HG03565 (cell line): ENCODE data around the gene FBLN7.

Experiments
- ATAC-seq: cut with Tn5 transposase; IDR thresholded peaks from one replicate; pipeline ENCODE4 v1.9.1; 2021; ENCODE audit warnings: mild to moderate bottlenecking, moderate library complexity; ENCODE audit not compliant: unreplicated experiment

Gene FBLN7

GRCh38 chr2:112156152-112156986 lies 18.2 kb downstream of the FBLN7 start:
- no peak for ATAC-seq

- ATAC-seq, result no peak
These were observed 19.3 kb downstream of the FBLN7 start for GRCh38 chr2:112157472-112157871.

- no peak for ATAC-seq
These were observed 21.3 kb downstream of the FBLN7 start for GRCh38 chr2:112159454-112159921.

DNA sequence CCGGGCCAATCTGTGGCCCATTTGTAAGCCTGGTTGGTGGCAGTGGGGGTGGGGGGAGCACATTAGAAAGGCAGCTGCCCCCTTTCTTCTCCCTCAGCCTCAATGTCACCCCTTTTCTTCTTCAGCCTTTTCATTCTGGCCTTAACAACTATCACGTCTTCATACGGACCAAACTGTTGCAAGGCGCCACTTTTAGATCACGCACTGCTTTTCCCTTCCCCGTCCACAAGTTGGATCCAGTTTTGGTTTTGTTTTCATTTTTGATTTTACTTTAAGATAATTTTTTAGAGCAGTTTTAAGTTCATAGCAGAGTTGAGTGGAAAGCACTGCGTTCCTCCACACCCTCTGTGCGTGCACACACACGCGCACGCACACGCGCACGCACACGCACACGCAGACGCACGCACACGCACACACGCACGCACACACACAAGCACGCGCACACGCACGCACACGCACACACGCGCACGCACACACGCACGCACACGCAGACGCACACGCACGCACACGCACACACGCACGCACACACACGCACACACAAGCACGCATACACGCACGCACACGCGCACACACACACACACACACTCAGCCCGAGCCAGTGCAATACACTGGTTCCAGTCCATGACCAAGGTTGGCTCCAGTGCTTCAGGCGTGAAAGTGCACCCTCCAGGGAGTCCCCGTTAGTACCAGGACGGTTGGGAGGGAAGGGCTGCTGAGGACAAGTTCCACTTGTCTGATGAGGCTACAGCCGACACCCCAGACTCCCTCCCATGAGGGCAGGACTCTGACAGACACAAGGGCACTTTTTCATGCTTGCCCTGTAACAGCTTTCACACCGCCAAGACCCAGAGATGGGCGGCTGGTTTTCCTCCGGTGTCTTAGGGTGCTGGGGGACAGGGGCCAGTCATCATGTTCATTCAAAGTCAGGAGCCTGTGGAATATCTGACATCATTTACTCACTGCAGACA lies 22.4 kb downstream of the FBLN7 start:
- ATAC-seq, result no peak

DNA sequence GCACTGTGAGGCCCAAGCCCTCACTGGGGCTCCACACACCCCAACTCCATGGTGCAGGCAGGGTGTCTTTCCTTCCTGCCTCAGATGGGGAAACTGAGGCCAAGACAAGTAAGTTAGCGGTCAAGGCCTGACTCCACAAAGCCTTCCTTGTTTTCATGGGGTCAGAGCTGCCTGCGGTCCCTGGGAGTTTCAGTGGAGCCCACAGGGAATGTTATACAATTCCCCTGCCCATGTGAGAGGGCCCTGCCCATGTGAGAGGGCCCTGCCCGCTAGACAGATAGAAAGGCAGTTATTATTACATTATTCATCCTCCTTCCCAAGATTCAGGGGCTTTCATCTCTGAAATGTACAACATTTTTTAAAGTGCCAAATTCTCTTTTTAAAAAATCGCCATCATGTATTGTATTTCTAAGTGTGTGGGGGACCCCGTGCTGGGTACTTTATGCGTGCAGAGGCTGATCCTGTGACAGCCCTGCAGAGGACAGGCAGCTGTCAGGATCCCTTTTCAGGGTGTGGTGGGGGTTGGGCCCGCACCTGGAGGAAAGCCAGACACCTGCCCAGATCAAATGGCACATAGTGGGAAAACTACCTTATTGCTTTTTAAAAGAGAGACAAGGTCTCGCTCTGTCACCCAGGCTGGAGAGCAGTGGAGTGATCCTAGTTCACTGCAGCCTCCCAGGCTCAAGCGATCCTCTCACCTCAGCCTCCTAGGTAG lies 23.4 kb downstream of the FBLN7 start:
- no peak for ATAC-seq

DNA sequence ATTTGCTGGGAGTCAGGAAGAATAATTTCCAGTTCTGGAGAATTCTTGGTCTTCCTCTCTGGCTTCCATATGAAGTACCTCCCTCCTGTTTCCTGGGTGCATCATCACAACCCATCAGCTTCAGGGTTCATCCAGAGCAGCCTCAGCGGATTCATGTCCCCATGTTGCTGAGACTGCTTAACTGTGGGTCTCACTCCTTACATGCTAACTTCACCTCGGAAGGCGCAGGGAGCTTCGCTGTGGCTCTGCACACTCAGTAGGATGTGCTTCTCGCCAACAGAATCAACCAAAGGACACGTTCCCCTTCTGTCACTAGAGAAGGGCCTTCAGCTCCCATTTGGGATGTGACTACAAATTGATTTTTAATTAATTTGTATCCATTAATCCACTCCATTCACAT lies 24.2 kb downstream of the FBLN7 start:
- ATAC-seq, result no peak

- no peak for ATAC-seq
These were observed 24.8 kb downstream of the FBLN7 start for GRCh38 chr2:112162956-112163355.

- ATAC-seq, result no peak
These were observed 25.4 kb downstream of the FBLN7 start for GRCh38 chr2:112163541-112163981.

DNA sequence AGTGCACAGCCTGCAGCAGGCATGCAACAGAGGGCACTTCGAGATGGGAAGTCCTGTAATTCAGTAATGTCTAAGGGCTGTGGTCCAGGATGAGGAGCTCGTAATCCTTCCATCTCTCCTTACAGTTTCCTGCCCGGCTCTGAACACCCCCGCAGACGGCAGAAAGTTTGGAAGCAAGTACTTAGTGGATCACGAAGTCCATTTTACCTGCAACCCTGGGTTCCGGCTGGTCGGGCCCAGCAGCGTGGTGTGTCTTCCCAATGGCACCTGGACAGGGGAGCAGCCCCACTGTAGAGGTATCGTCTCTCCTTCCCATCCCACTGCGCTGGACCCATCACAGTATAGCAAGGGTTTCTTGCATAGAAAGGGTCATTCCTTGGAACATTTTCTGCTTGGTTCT lies 26.7 kb downstream of the FBLN7 start:
- ATAC-seq, result no peak

GRCh38 chr2:112165296-112165695 lies 27.1 kb downstream of the FBLN7 start:
- no peak for ATAC-seq

GRCh38 chr2:112166806-112167499 lies 28.8 kb downstream of the FBLN7 start:
- ATAC-seq, result no peak

DNA sequence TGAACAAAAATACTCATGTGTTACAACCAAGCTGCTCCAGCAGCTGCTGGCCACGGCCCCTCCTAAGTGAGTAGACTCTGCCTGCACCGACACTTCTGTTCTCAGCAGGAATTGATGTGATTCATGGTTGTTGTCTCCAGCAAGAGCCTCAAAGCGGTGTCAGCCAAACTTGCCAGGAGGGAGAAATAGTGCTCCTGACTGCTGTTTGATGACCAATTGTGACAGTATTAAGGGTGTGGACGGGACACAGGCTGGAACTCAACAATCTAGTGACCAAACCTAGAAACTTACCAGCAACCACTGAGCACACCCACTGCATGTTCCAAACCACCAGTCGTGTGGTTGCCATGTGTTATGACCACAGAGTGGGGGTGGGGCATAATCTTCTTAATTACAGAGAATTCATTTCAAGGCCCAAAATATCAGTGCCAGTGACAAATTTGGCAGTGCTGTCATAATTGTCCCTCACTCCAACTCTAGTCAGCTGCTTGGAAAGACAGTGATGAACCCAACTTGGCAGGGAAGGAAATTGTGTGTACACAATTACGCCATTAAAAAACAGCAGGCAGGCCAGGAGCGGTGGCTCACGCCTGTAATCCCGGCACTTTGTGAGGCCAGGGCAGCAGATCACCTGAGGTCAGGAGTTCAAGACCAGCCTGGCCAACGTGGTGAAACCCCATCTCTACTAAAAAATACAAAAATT lies 30.4 kb downstream of the FBLN7 start:
- no peak for ATAC-seq

DNA sequence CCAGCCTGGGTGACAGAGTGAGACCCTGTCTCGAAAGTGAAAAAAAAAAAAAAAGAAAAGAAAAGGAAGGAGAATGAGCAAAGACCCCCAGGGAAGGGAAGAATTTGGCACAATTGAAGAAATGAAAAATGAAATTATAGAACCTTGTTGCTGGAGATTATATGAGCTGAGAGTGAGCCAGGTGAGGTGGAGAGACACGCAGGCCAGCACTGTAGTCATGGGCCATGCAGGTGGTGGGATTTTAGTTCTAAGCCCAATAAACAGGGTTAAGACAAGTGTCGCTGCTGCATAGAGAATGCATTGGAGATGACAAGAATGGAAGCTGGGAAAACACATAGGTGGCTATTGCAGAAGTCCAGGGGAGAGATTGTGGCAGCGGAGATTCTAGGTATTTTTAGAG lies 32.3 kb downstream of the FBLN7 start:
- ATAC-seq, result no peak

DNA sequence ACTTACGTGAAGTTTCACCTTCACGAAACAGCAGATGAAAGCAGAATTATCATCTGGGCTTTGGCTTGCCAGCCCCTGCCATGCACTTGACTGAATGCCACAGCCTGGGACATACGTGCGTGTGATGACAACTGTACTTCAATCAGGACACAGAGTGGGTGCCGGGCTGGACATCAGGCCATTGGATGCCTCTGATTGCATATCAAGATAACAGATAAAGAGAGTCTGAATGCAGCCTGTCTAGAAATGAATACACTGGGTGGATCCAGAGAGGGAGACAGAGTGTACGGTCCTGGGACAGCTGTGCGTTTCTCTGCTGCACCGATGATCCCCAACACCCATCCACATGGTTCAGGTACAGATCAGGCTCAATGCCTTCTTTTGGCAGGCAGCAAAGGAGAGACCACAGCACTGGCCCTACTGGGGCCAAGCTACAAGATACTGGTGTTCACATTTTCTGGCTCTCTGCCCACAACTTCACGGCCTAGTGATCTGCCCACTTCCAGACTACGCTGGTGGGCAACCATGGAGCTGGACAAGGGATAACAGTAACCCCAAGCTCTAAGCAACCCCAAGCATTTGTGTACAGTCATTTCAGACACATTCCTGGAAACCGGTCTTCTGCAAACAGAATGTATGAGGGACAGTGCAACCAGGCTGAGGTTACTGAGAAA lies 35.6 kb downstream of the FBLN7 start:
- ATAC-seq, result no peak

- ATAC-seq, result no peak
These were observed 36.2 kb downstream of the FBLN7 start for GRCh38 chr2:112174383-112174782.

GRCh38 chr2:112175333-112175732 lies 37.1 kb downstream of the FBLN7 start:
- ATAC-seq, result no peak

DNA sequence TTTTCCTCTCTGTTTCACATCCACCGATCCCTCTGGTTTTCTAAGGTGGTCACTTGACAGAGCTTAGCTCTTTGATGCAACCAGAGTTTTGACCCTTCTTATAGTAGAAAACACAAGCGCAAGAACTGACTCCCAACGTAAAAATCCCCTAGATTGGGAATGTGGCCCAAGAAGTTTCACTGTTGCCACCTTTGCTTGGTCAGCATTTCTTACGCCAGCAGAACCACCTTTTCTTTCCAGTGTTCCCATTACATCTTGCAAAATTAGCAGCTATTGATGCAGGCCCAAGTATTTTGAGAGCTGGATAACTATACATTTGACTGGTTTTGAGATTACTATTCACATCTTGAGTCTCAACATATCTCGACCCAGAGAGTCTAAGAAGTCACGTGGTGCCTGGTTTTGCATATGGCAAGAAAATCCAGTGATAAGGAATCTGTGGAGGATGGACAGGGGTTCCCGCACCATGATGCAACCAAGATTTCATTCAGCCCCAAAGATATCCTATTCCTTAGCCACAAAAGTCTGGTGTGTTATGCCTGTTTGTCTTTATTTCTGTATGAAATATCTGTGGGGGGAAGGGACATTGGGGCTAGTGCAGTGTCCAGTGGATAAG lies 37.9 kb downstream of the FBLN7 start:
- no peak for ATAC-seq

- no peak for ATAC-seq
These were observed 43.5 kb downstream of the FBLN7 start for GRCh38 chr2:112181571-112182290.
